H1 (cell line): ENCODE measurements around the gene LAMB3. TPM values are rescaled to one million over a fixed set of nuclear protein-coding genes. Genes with fewer than 3 reads are reported as not detected.

ENCODE experiments used
- CTCF ChIA-PET: fragments of 300-600 bp; sonication (Branson Sonifier 250); formaldehyde crosslinking; loops from one replicate; lab custom pipeline; 2021; ENCODE audit not compliant: partially characterized antibody; lab: Charles Lee
- POLR2A ChIA-PET: fragments of 300-600 bp; sonication (Branson Sonifier 250); formaldehyde crosslinking; loops from one replicate; lab custom pipeline; 2021; ENCODE audit warnings: inconsistent platforms; ENCODE audit not compliant: partially characterized antibody; lab: Charles Lee
- DNase-seq, 2 experiments: peaks; one replicate each; pipeline versions ENCODE4 v3.0.0 to v3.0.0-alpha.2; 2010 to 2022; ENCODE audit warnings: low spot score in 2 of 2, low read depth in 1 of 2, mixed read lengths in 1 of 2
- FAIRE-seq: peaks from 2 replicates; lab custom pipeline; 2011; peaks lifted over from hg19 to GRCh38; lab: Jason Lieb, UNC
- H2AFZ ChIP-seq: 2 replicates; pipeline ENCODE4 v1.8.1; 2012; ENCODE audit warnings: low read length, inconsistent platforms
- H2AK5ac ChIP-seq: 2 replicates; pipeline ENCODE4 v1.6.1; 2013; ENCODE audit warnings: low read depth, low read length
- H2BK120ac ChIP-seq: replicated peaks from 2 replicates; pipeline ENCODE3; 2013; ENCODE audit warnings: low read depth, low read length, inconsistent platforms
- H2BK12ac ChIP-seq: 2 replicates; pipeline ENCODE4 v1.6.1; 2013; ENCODE audit warnings: low read depth, low read length
- H2BK15ac ChIP-seq: 2 replicates; pipeline ENCODE4 v1.6.1; 2013; ENCODE audit warnings: low read length
- H2BK20ac ChIP-seq: 2 replicates; pipeline ENCODE4 v1.6.1; 2013; ENCODE audit warnings: low read length
- H2BK5ac ChIP-seq: 2 replicates; pipeline ENCODE4 v1.6.1; 2013; ENCODE audit warnings: low read depth, low read length
- H3K14ac ChIP-seq: 2 replicates; pipeline ENCODE4 v1.6.1; 2013; ENCODE audit warnings: inconsistent platforms; ENCODE audit not compliant: insufficient read length
- H3K18ac ChIP-seq: 2 replicates; pipeline ENCODE4 v1.6.1; 2013; ENCODE audit warnings: low read length; ENCODE audit errors: extremely low read depth
- H3K23ac ChIP-seq: 2 replicates; pipeline ENCODE4 v1.6.1; 2013; ENCODE audit warnings: inconsistent platforms; ENCODE audit not compliant: insufficient read length
- H3K23me2 ChIP-seq: 2 replicates; pipeline ENCODE4 v1.6.1; 2013; ENCODE audit warnings: low read depth, low read length
- H3K27ac ChIP-seq: 2 replicates; pipeline ENCODE4 v1.6.1; 2011; ENCODE audit warnings: low read depth, low read length, inconsistent platforms
- H3K27me3 ChIP-seq, 4 experiments: replicated peaks in 1 of 4; 1 replicate in 1 of 4; 2 replicates in 3 of 4; pipeline versions ENCODE4 v1.6.1 to v1.8.1; 2011 to 2013; ENCODE audit warnings: low read length in 3 of 4, mild to moderate bottlenecking in 3 of 4, inconsistent platforms in 2 of 4, mixed read lengths in 2 of 4, moderate library complexity in 1 of 4; ENCODE audit not compliant: control insufficient read depth in 3 of 4, insufficient read depth in 3 of 4; ENCODE audit errors: extremely low read depth in 1 of 4
- H3K36me3 ChIP-seq, 4 experiments: 2 replicates each; pipeline versions ENCODE4 v1.6.1 to v1.8.1; 2011 to 2013; ENCODE audit warnings: mild to moderate bottlenecking in 4 of 4, low read length in 3 of 4, moderate library complexity in 2 of 4, control low read depth in 1 of 4, inconsistent platforms in 1 of 4; ENCODE audit not compliant: insufficient read depth in 4 of 4, control insufficient read depth in 2 of 4
- H3K4ac ChIP-seq: replicated peaks from 2 replicates; pipeline ENCODE3; 2013; ENCODE audit warnings: low read length, low read depth, mixed read lengths, inconsistent platforms; ENCODE audit not compliant: insufficient read length
- H3K4me1 ChIP-seq, 4 experiments: replicated peaks in 1 of 4; 1 replicate in 1 of 4; 2 replicates in 3 of 4; pipeline versions ENCODE4 v1.6.1 to v1.8.1; 2011 to 2013; ENCODE audit warnings: low read length in 3 of 4, inconsistent platforms in 2 of 4, mixed read lengths in 1 of 4; ENCODE audit not compliant: insufficient read depth in 4 of 4, control insufficient read depth in 3 of 4
- H3K4me2 ChIP-seq, 2 experiments: 2 replicates each; pipeline versions ENCODE4 v1.6.1 to v1.8.1; 2011 to 2013; ENCODE audit warnings: low read depth in 2 of 2, low read length in 2 of 2, control low read depth in 1 of 2, inconsistent platforms in 1 of 2, mild to moderate bottlenecking in 1 of 2; ENCODE audit not compliant: insufficient read depth in 1 of 2
- H3K4me3 ChIP-seq, 4 experiments: fragments of 200-600, 300-600 bp in 1 of 4; sonication (generic), shearing (Covaris generic), sonication (Bioruptor Twin) in 1 of 4; 2 replicates each; pipeline versions ENCODE4 v1.5.1 to v1.8.1; 2011 to 2016; ENCODE audit warnings: low read length in 4 of 4, low read depth in 3 of 4, control low read depth in 2 of 4, inconsistent platforms in 2 of 4, mild to moderate bottlenecking in 2 of 4, mixed read lengths in 1 of 4, moderate library complexity in 1 of 4; ENCODE audit not compliant: insufficient read depth in 2 of 4; ENCODE audit errors: extremely low read depth in 1 of 4
- H3K56ac ChIP-seq: replicated peaks from 2 replicates; pipeline ENCODE3; 2013; ENCODE audit warnings: low read depth, mild to moderate bottlenecking, mixed read lengths, low read length, inconsistent platforms; ENCODE audit not compliant: insufficient read length
- H3K79me1 ChIP-seq: 2 replicates; pipeline ENCODE4 v1.6.1; 2013; ENCODE audit warnings: low read depth, low read length, control low read depth
- H3K79me2 ChIP-seq, 2 experiments: 2 replicates each; pipeline versions ENCODE4 v1.6.1 to v1.8.1; 2012 to 2013; ENCODE audit warnings: low read length in 2 of 2, mild to moderate bottlenecking in 2 of 2, inconsistent platforms in 1 of 2; ENCODE audit not compliant: insufficient read depth in 2 of 2, control insufficient read depth in 1 of 2
- H3K9ac ChIP-seq, 4 experiments: replicated peaks in 1 of 4; 1 replicate in 1 of 4; 2 replicates in 3 of 4; pipeline versions ENCODE4 v1.6.1 to v1.8.1; 2011 to 2013; ENCODE audit warnings: low read depth in 3 of 4, low read length in 3 of 4, control low read depth in 2 of 4, mild to moderate bottlenecking in 2 of 4, moderate library complexity in 2 of 4, inconsistent platforms in 1 of 4; ENCODE audit errors: extremely low read depth in 1 of 4
- H3K9me3 ChIP-seq, 2 experiments: 2 replicates each; pipeline versions ENCODE4 v1.6.1 to v1.8.1; 2012 to 2013; ENCODE audit warnings: mild to moderate bottlenecking in 2 of 2, moderate library complexity in 2 of 2, control low read depth in 1 of 2, inconsistent platforms in 1 of 2, low read depth in 1 of 2, low read length in 1 of 2, mixed read lengths in 1 of 2; ENCODE audit not compliant: insufficient read depth in 2 of 2
- H4K20me1 ChIP-seq, 2 experiments: replicated peaks in 1 of 2; 2 replicates each; pipeline versions ENCODE3 to v1.8.1; 2011 to 2013; ENCODE audit warnings: inconsistent platforms in 2 of 2, low read length in 2 of 2, mild to moderate bottlenecking in 1 of 2; ENCODE audit not compliant: insufficient read depth in 2 of 2, control insufficient read depth in 1 of 2
- H4K5ac ChIP-seq: 2 replicates; pipeline ENCODE4 v1.6.1; 2013; ENCODE audit warnings: low read length, low read depth, mixed read lengths, inconsistent platforms; ENCODE audit not compliant: insufficient read length
- H4K8ac ChIP-seq: 2 replicates; pipeline ENCODE4 v1.8.0; 2013; ENCODE audit warnings: mild to moderate bottlenecking, moderate library complexity, low read length, inconsistent platforms; ENCODE audit not compliant: insufficient read depth; ENCODE audit errors: extremely low read depth
- H4K91ac ChIP-seq: replicated peaks from 2 replicates; pipeline ENCODE3; 2013; ENCODE audit warnings: low read length, mixed read lengths, inconsistent platforms; ENCODE audit not compliant: insufficient read length
- CEBPB ChIP-seq: IDR thresholded peaks from 2 replicates; pipeline ENCODE4 v1.6.1; 2012; ENCODE audit warnings: low read depth, low read length
- WGBS, 2 experiments: shearing (Covaris generic) in 1 of 2; methylation state at CpG; one replicate each; pipeline versions ENCODE4 v1.1.6 to v1.1.7; 2013 to 2015; ENCODE audit warnings: low lambda C conversion rate in 2 of 2, mixed read lengths in 2 of 2, inconsistent platforms in 1 of 2, low coverage in 1 of 2, missing lambda C conversion rate in 1 of 2; ENCODE audit not compliant: insufficient replicate concordance in 2 of 2, insufficient coverage in 1 of 2, insufficient read length in 1 of 2; ENCODE audit errors: extremely low coverage in 1 of 2, missing lambda C conversion rate in 1 of 2; 5-methylcytosine and 5-hydroxymethylcytosine counted together
- polyA plus RNA-seq, 7 experiments: library from polyadenylated mRNA; depleted of rRNA in 3 of 7; stranded (reverse) in 5 of 7; unstranded in 2 of 7; fragments of >200 nt in 5 of 7; fragments of 200-250 nt in 2 of 7; gene quantifications; 1 replicate in 5 of 7; 2 replicates in 1 of 7; 4 replicates in 1 of 7; pipeline versions ENCODE4 v1.2.1 to v1.2.3, GENCODE V29; 2011 to 2013; ENCODE audit warnings: missing spikeins in 2 of 7, mixed read lengths in 2 of 7
- total RNA-seq: library from RNA; stranded (reverse); fragmentation: NEBNext Ultra II Directional; extraction: Animal tissue kit (Norgen Biotek cat#: 25700); gene quantifications from 2 replicates; pipeline ENCODE4 v1.2.1, GENCODE V29; 2021

LAMB3 gene
- total and polyA plus RNA-seq, 2 of the 8 experiments (the other 6 are each of a cell fraction or from before 2014, with no cell fraction given): 0.45 to 0.50 TPM

DNA sequence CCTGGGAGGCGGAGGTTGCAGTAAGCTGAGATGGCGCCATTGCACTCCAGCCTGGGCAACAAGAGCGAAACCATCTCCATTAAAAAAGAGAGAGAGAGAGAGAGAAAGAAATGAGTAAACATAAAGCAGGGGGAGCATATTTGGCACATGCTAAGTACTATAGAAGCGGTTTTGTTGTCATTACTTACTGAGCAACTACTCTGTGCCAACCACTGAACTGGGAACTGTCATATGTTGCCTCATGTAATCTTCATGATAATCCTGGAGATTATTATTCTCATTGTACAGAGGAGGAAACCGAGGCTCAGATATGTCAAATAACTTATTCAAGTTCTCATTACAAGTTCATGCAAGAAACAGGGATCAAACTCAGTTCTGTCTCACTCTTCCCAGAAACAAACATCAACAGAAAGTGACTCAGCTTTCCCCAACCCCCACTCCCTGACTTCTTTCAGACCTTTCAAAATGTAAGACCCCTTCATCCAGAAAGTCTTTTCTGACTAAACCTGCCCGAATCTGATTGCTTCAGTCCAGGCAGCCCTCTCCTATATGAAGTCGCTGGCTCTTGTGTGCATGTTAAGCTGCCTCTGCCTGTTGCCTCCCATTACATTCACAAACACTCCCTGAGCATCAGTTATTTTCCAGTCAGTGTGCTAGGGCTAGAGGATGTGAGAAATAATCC is 23.5 kb downstream of the LAMB3 start:
- no peak overlapping the region for H2BK5ac ChIP-seq
- DNase-seq: no peak
- H3K23me2 ChIP-seq: no peaks in the 10 kb centered on the region
- no peak overlapping the region for H3K14ac ChIP-seq
- H2BK20ac ChIP-seq: no peak overlapping the region
- ChIA-PET CTCF (interaction anchor here (0.7 to 11.4 kb wide), 17 partner anchors 13 to 99 kb away, joined by 3 to 365 read pairs (median 5); partner anchors contain the start of genes CAMK1G, G0S2 and LAMB3), POLR2A (no interaction called here)
- H3K56ac ChIP-seq: no peak overlapping the region
- WGBS, 2 experiments: 93% methylated on average over 7 of the region's 7 CpGs; no CpG with 5 or more reads in 1 of the 2 experiments
- no peak overlapping the region for H3K23ac ChIP-seq
- TF ChIP-seq CEBPB: no peak
- TF ChIP-seq, all 59 proteins: peak for 0
- H2BK12ac ChIP-seq: no peak overlapping the region
- no peaks in the 10 kb centered on the region for H3K27me3 ChIP-seq
- H3K79me1 ChIP-seq: no peaks in the 10 kb centered on the region
- H4K20me1 ChIP-seq: no peaks in the 10 kb centered on the region
- peaks cover 0 to 15% (median 9%) of the 10 kb centered on the region in 4 experiments; a peak in 4 of 7 replicates for H3K4me1 ChIP-seq
- H3K4ac ChIP-seq: no peak overlapping the region
- H2BK120ac ChIP-seq: no peak overlapping the region
- no peak overlapping the region for H2AK5ac ChIP-seq
- H3K27ac ChIP-seq: no peak overlapping the region
- no peak overlapping the region for H4K8ac ChIP-seq
- H3K9me3 ChIP-seq: no peaks in the 10 kb centered on the region
- no peak overlapping the region for H2BK15ac ChIP-seq
- no peak for FAIRE-seq
- H2AFZ ChIP-seq: no peak overlapping the region
- no peak overlapping the region for H3K4me3 ChIP-seq
- no peak overlapping the region for H3K9ac ChIP-seq
- no peak overlapping the region for H3K4me2 ChIP-seq
- no peak overlapping the region for H3K18ac ChIP-seq
- H3K36me3 ChIP-seq: no peaks in the 10 kb centered on the region
- H4K5ac ChIP-seq: no peak overlapping the region
- no peak overlapping the region for H4K91ac ChIP-seq
- no peaks in the 10 kb centered on the region for H3K79me2 ChIP-seq
